GM18498 (cell line): ENCODE data around the gene CENPN.

Experiments
- ATAC-seq: cut with Tn5 transposase; IDR thresholded peaks from one replicate; pipeline ENCODE4 v1.9.1; 2021; ENCODE audit warnings: mild to moderate bottlenecking, moderate library complexity; ENCODE audit not compliant: unreplicated experiment

CENPN gene

GRCh38 chr16:81006813-81007695 is at the start of gene CENPN, which contains the start of gene CMC2:
TSS of gene CENPN (plus strand) at chr16:81007214. CDS start at chr16:81011940, 4,726 bp downstream.
TSS of gene CMC2 (minus strand) at chr16:81006885. CDS start at chr16:80997394, 9,491 bp downstream.
- peak; percentile 88 for ATAC-seq

GRCh38 chr16:80958284-80958683 is 48.7 kb upstream of the CENPN start:
- ATAC-seq = no peak

- ATAC-seq = no peak
Measured at GRCh38 chr16:80962879-80963278, 44.1 kb upstream of the CENPN start.

- ATAC-seq = no peak
Measured at GRCh38 chr16:80964351-80964750, 42.7 kb upstream of the CENPN start.

GRCh38 chr16:80966617-80967016 is 40.4 kb upstream of the CENPN start:
- ATAC-seq = no peak

- ATAC-seq = no peak
Measured at GRCh38 chr16:80968386-80969113, 38.5 kb upstream of the CENPN start.

GRCh38 chr16:80969114-80969484 is 37.9 kb upstream of the CENPN start:
- no peak for ATAC-seq

GRCh38 chr16:80971819-80972218 is 35.2 kb upstream of the CENPN start:
- ATAC-seq = peak; percentile 79

GRCh38 chr16:80972611-80973010 is 34.4 kb upstream of the CENPN start:
- ATAC-seq = no peak

GRCh38 chr16:80973991-80974390 is 33.0 kb upstream of the CENPN start:
- no peak for ATAC-seq

GRCh38 chr16:80974649-80975376 is 32.2 kb upstream of the CENPN start:
- ATAC-seq = no peak

- no peak for ATAC-seq
Measured at GRCh38 chr16:80976946-80977345, 30.1 kb upstream of the CENPN start.

- no peak for ATAC-seq
Measured at GRCh38 chr16:80981103-80981502, 25.9 kb upstream of the CENPN start.

- no peak for ATAC-seq
Measured at GRCh38 chr16:80982646-80983045, 24.4 kb upstream of the CENPN start.

- ATAC-seq = no peak
Measured at GRCh38 chr16:80984124-80984892, 22.7 kb upstream of the CENPN start.

- no peak for ATAC-seq
Measured at GRCh38 chr16:80985611-80986010, 21.4 kb upstream of the CENPN start.

GRCh38 chr16:80986557-80986956 is 20.5 kb upstream of the CENPN start:
- no peak for ATAC-seq

GRCh38 chr16:80988756-80989155 is 18.3 kb upstream of the CENPN start:
- ATAC-seq = no peak

GRCh38 chr16:80989801-80990200 is 17.2 kb upstream of the CENPN start:
- ATAC-seq = no peak

GRCh38 chr16:80990577-80990976 is 16.4 kb upstream of the CENPN start:
- ATAC-seq = no peak

- no peak for ATAC-seq
Measured at GRCh38 chr16:80990978-80991377, 16.0 kb upstream of the CENPN start.
